Esophagus squamous epithelium (tissue), 4 donors: Measurements from ENCODE around the gene KIAA1217.

Experiments
- POLR2A ChIP-seq, 4 donors: fragments of 450-650 bp; IDR thresholded peaks; one replicate each; pipeline ENCODE4 v1.6.1; 2017; ENCODE audit warnings: antibody characterized with exemption in 4 of 4, mild to moderate bottlenecking in 4 of 4, moderate library complexity in 3 of 4
- TF ChIP-seq, protein P1 (sequence below), 6 experiments: fragments of 450-650 bp in 4 of 6; fragments of 200-600 bp in 2 of 6; sonication (generic) in 2 of 6; IDR thresholded peaks; one replicate each; pipeline ENCODE4 v1.5.1; 2016 to 2019; ENCODE audit warnings: antibody characterized with exemption in 6 of 6, mild to moderate bottlenecking in 4 of 6, moderate library complexity in 4 of 6

GRCh38 chr10:24278176-24278889, 69.4 kb downstream of the KIAA1217 start:
- TF ChIP-seq, protein P1, sequence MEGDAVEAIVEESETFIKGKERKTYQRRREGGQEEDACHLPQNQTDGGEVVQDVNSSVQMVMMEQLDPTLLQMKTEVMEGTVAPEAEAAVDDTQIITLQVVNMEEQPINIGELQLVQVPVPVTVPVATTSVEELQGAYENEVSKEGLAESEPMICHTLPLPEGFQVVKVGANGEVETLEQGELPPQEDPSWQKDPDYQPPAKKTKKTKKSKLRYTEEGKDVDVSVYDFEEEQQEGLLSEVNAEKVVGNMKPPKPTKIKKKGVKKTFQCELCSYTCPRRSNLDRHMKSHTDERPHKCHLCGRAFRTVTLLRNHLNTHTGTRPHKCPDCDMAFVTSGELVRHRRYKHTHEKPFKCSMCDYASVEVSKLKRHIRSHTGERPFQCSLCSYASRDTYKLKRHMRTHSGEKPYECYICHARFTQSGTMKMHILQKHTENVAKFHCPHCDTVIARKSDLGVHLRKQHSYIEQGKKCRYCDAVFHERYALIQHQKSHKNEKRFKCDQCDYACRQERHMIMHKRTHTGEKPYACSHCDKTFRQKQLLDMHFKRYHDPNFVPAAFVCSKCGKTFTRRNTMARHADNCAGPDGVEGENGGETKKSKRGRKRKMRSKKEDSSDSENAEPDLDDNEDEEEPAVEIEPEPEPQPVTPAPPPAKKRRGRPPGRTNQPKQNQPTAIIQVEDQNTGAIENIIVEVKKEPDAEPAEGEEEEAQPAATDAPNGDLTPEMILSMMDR (IDR thresholded peaks at IDR 0.05): no peak
- no peak for TF ChIP-seq POLR2A (IDR thresholded peaks at IDR 0.05)
